HepG2 (cell line): ENCODE data around the gene SLC11A1. TPM values are rescaled to one million over a fixed set of nuclear protein-coding genes. Genes with fewer than 3 reads are reported as not detected.

Experiments
- CBX1 ChIP-seq: IDR thresholded peaks from one replicate; pipeline ENCODE4 v1.6.1; 2016; ENCODE audit warnings: antibody characterized with exemption, low read depth
- ELF3 ChIP-seq: IDR thresholded peaks from 2 replicates; pipeline ENCODE4 v1.6.1; 2016; ENCODE audit warnings: missing genetic modification reagents, missing compliant biosample characterization
- ELF4 ChIP-seq: sonication (generic); formaldehyde crosslinking; IDR thresholded peaks from 2 replicates; pipeline ENCODE4 v1.5.0; 2020; ENCODE audit warnings: missing genetic modification reagents, mild to moderate bottlenecking, moderate library complexity, borderline replicate concordance
- ETV6 ChIP-seq: sonication (generic); formaldehyde crosslinking; conservative IDR thresholded peaks from 2 replicates; pipeline ENCODE4 v1.4.0; 2020; ENCODE audit warnings: missing genetic modification reagents
- GTF3A ChIP-seq: sonication (generic); formaldehyde crosslinking; conservative IDR thresholded peaks from 2 replicates; pipeline ENCODE4 v1.4.0; 2020; ENCODE audit warnings: mild to moderate bottlenecking, missing genetic modification reagents
- HCFC1 ChIP-seq: fragments of 150-350 bp; IDR thresholded peaks from 2 replicates; pipeline ENCODE4 v1.6.1; 2014; ENCODE audit warnings: low read depth, low read length
- HDAC2 ChIP-seq: sonication (generic); formaldehyde crosslinking; IDR thresholded peaks from 2 replicates; pipeline ENCODE4 v1.4.0; 2020; ENCODE audit warnings: missing genetic modification reagents
- HIVEP1 ChIP-seq: sonication (generic); formaldehyde crosslinking; IDR thresholded peaks from 2 replicates; pipeline ENCODE4 v1.4.0; 2020; ENCODE audit warnings: mild to moderate bottlenecking, missing genetic modification reagents
- NR0B2 ChIP-seq: sonication (generic); formaldehyde crosslinking; IDR thresholded peaks from 2 replicates; pipeline ENCODE4 v1.4.0; 2020; ENCODE audit warnings: mild to moderate bottlenecking, missing genetic modification reagents
- NR2F1 ChIP-seq, 2 experiments: fragments of 450-650 bp in 1 of 2; formaldehyde crosslinking in 1 of 2; IDR thresholded peaks; 2 replicates each; pipeline versions ENCODE4 v1.5.0 to v1.6.1; 2016 to 2020; ENCODE audit warnings: mild to moderate bottlenecking in 1 of 2, missing compliant biosample characterization in 1 of 2, missing genetic modification reagents in 1 of 2, moderate library complexity in 1 of 2
- NRL ChIP-seq: sonication (generic); formaldehyde crosslinking; IDR thresholded peaks from 2 replicates; pipeline ENCODE4 v1.5.0; 2020; ENCODE audit warnings: missing genetic modification reagents, mild to moderate bottlenecking, moderate library complexity, borderline replicate concordance
- PCBP1 ChIP-seq: fragments of 200-400 bp; formaldehyde crosslinking; IDR thresholded peaks from 2 replicates; pipeline ENCODE4 v1.6.1; 2017; ENCODE audit warnings: mild to moderate bottlenecking, low read depth, low read length, borderline replicate concordance
- PHF20 ChIP-seq: sonication (generic); formaldehyde crosslinking; IDR thresholded peaks from 2 replicates; pipeline ENCODE4 v1.5.0; 2020; ENCODE audit warnings: mild to moderate bottlenecking, missing genetic modification reagents
- SMAD9 ChIP-seq: sonication (generic); formaldehyde crosslinking; IDR thresholded peaks from 2 replicates; pipeline ENCODE4 v1.5.1; 2020; ENCODE audit warnings: mild to moderate bottlenecking, missing genetic modification reagents
- SMARCE1 ChIP-seq: fragments of 450-650 bp; IDR thresholded peaks from 2 replicates; pipeline ENCODE4 v1.6.1; 2017; ENCODE audit warnings: borderline replicate concordance
- SNAI1 ChIP-seq: sonication (generic); formaldehyde crosslinking; IDR thresholded peaks from 2 replicates; pipeline ENCODE4 v1.5.0; 2020; ENCODE audit warnings: mild to moderate bottlenecking, missing genetic modification reagents, borderline replicate concordance
- SP4 ChIP-seq: sonication (generic); formaldehyde crosslinking; IDR thresholded peaks from 2 replicates; pipeline ENCODE4 v1.8.1; 2023; ENCODE audit warnings: mild to moderate bottlenecking, missing genetic modification reagents
- ZMYM3 ChIP-seq: sonication (generic); formaldehyde crosslinking; IDR thresholded peaks from 2 replicates; pipeline ENCODE4 v1.5.1; 2020; ENCODE audit warnings: mild to moderate bottlenecking, missing genetic modification reagents
- ZNF225 ChIP-seq: sonication (generic); formaldehyde crosslinking; IDR thresholded peaks from 2 replicates; pipeline ENCODE4 v1.4.0; 2020; ENCODE audit warnings: mild to moderate bottlenecking, missing genetic modification reagents
- ZNF547 ChIP-seq: sonication (generic); formaldehyde crosslinking; IDR thresholded peaks from 2 replicates; pipeline ENCODE4 v1.5.1; 2020; ENCODE audit warnings: mild to moderate bottlenecking, missing genetic modification reagents
- ZNF557 ChIP-seq: sonication (generic); formaldehyde crosslinking; IDR thresholded peaks from 2 replicates; pipeline ENCODE4 v1.4.0; 2020; ENCODE audit warnings: missing genetic modification reagents
- ZNF607 ChIP-seq: sonication (generic); formaldehyde crosslinking; IDR thresholded peaks from 2 replicates; pipeline ENCODE4 v1.5.1; 2020; ENCODE audit warnings: missing genetic modification reagents, mild to moderate bottlenecking, borderline replicate concordance
- ZNF672 ChIP-seq: sonication (generic); formaldehyde crosslinking; IDR thresholded peaks from 2 replicates; pipeline ENCODE4 v1.8.1; 2022; ENCODE audit warnings: missing genetic modification reagents
- ZNF790 ChIP-seq: sonication (generic); formaldehyde crosslinking; IDR thresholded peaks from 2 replicates; pipeline ENCODE4 v1.8.0; 2022; ENCODE audit warnings: missing genetic modification reagents, mild to moderate bottlenecking, borderline replicate concordance
- ZNF891 ChIP-seq: sonication (generic); formaldehyde crosslinking; IDR thresholded peaks from 2 replicates; pipeline ENCODE4 v1.5.0; 2020; ENCODE audit warnings: mild to moderate bottlenecking, missing genetic modification reagents
- polyA plus RNA-seq, 8 experiments: library from polyadenylated mRNA; depleted of rRNA in 3 of 8; stranded (reverse) in 7 of 8; unstranded in 1 of 8; fragments of >200 nt; fragmentation: Illumina TruSeq in 4 of 8; extraction: Trizol in 4 of 8; gene quantifications; 2 replicates each; pipeline versions ENCODE4 v1.2.1 to v1.2.3, GENCODE V29; 2011 to 2016; ENCODE audit warnings: low read depth in 4 of 8, missing spikeins in 1 of 8, mixed read lengths in 1 of 8; ENCODE audit not compliant: insufficient read depth in 1 of 8
- total RNA-seq, 5 experiments: library from RNA; depleted of rRNA; stranded (reverse); fragments of >200 nt; fragmentation: Illumina TruSeq; extraction: Trizol; gene quantifications; 2 replicates each; pipeline ENCODE4 v1.2.3, GENCODE V29; 2016; ENCODE audit warnings: low read depth in 1 of 5
- TF ChIP-seq, protein P1 (sequence below): sonication (generic); formaldehyde crosslinking; conservative IDR thresholded peaks from 2 replicates; pipeline ENCODE4 v1.8.1; 2023; ENCODE audit warnings: missing genetic modification reagents
- TF ChIP-seq, protein P2 (sequence below): sonication (generic); formaldehyde crosslinking; IDR thresholded peaks from 2 replicates; pipeline ENCODE4 v1.4.0; 2020; ENCODE audit warnings: low read depth, mild to moderate bottlenecking, missing genetic modification reagents

Gene SLC11A1
- total and polyA plus RNA-seq, 2 of the 13 experiments (the other 11 are each of a cell fraction or from before 2014, with no cell fraction given) = 0.33 to 2.3 TPM

DNA sequence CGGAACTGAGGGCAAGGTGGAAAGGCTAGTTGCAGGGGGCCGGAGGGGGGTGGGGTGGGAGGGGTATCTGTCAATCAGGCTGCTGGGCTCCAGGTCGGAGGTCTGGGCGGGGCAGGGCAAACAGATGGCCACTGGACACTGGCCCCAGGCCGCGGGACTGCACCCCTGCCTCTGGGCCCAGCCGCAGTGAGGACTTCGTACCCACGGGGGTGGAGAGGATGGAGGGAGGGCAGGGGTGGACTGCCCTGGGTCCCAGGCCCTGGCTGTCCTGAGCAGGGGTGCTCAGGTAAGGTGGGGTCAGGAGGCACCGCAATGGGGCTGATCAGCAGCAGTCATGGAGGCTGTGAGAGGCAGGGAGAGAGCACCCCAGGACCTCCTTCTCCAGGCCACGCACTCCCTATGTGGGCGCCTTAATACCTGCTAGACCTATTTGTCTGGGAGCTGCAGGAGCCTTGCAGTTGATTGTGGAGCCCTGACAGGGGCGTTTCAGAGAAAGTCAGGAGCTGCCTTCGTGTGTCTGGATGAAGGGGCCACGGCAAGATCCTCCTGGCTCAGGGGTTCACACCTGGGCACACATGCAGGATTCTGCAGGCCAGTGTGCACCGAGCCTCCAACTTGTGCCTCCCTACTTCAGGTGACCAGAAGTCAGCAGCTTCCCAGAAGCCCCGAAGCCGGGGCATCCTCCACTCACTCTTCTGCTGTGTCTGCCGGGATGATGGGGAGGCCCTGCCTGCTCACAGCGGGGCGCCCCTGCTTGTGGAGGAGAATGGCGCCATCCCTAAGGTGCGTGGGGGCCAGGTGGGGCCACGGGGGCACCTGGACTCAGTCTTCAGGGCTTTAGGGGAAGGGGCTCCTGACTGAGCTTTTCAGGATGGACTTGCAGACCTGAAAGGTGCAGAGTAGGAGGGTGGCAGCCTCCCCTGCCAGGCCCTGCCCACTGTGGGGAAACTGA, 19.1 kb downstream of the SLC11A1 start (continued):
- TF ChIP-seq ELF4 (CRISPR knock-in tag) (no peak), ZNF607 (CRISPR knock-in tag) (peak; percentile 79; the same call in 1 of the 2 replicates), PCBP1 (no peak), NR2F1 (CRISPR knock-in tag; IDR thresholded peaks at IDR 0.05) (peak; percentile 30 to 82; a peak in 3 of 4 replicates), ELF3 (peak; percentile 83), ETV6 (no peak; the same call in 1 of the 2 replicates), ZNF557 (CRISPR knock-in tag) (peak; percentile 26; the same call in 1 of the 2 replicates), ZMYM3 (CRISPR knock-in tag) (peak; percentile 67), ZNF225 (CRISPR knock-in tag) (no peak), SMAD9 (CRISPR knock-in tag) (no peak), HCFC1 (no peak), SNAI1 (0 out of 2 replicates have a peak, but pooled peaks have one; percentile 1), ZNF891 (CRISPR knock-in tag) (peak; percentile 83), GTF3A (CRISPR knock-in tag) (peak; percentile 90), CBX1 (peak; percentile 44), PHF20 (CRISPR knock-in tag) (peak; percentile 15), ZNF547 (CRISPR knock-in tag) (no peak), ZNF672 (CRISPR knock-in tag) (no peak), SMARCE1 (no peak), HIVEP1 (CRISPR knock-in tag) (peak; percentile 48), HDAC2 (CRISPR knock-in tag) (peak; percentile 97), NR0B2 (CRISPR knock-in tag) (no peak; the same call in none of the 2 replicates), ZNF790 (CRISPR knock-in tag) (no peak), NRL (CRISPR knock-in tag) (peak; percentile 72), SP4 (CRISPR knock-in tag) (peak; percentile 82; the same call in 1 of the 2 replicates)
- TF ChIP-seq, protein P1, sequence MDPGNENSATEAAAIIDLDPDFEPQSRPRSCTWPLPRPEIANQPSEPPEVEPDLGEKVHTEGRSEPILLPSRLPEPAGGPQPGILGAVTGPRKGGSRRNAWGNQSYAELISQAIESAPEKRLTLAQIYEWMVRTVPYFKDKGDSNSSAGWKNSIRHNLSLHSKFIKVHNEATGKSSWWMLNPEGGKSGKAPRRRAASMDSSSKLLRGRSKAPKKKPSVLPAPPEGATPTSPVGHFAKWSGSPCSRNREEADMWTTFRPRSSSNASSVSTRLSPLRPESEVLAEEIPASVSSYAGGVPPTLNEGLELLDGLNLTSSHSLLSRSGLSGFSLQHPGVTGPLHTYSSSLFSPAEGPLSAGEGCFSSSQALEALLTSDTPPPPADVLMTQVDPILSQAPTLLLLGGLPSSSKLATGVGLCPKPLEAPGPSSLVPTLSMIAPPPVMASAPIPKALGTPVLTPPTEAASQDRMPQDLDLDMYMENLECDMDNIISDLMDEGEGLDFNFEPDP (CRISPR knock-in tag) = no peak
- TF ChIP-seq, protein P2, sequence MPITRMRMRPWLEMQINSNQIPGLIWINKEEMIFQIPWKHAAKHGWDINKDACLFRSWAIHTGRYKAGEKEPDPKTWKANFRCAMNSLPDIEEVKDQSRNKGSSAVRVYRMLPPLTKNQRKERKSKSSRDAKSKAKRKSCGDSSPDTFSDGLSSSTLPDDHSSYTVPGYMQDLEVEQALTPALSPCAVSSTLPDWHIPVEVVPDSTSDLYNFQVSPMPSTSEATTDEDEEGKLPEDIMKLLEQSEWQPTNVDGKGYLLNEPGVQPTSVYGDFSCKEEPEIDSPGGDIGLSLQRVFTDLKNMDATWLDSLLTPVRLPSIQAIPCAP (CRISPR knock-in tag) = no peak; the same call in 1 of the 2 replicates
